T1000 (cell line): Measurements from ENCODE around the gene XPO6.

Source experiments
- DNase-seq: peaks from one replicate; lab custom pipeline; 2025; ENCODE audit warnings: mixed read lengths; lab: John Stamatoyannopoulos, UW

XPO6 gene

GRCh38 chr16:28182801-28183200, 29.0 kb downstream of the XPO6 start:
- DNase-seq = no peak

GRCh38 chr16:28182183-28182582, 29.6 kb downstream of the XPO6 start:
- no peak for DNase-seq

GRCh38 chr16:28181515-28181914, 30.2 kb downstream of the XPO6 start:
- DNase-seq = peak; percentile 37

GRCh38 chr16:28180655-28181460, 30.9 kb downstream of the XPO6 start:
- DNase-seq = no peak

GRCh38 chr16:28179354-28179753, 32.4 kb downstream of the XPO6 start:
- no peak for DNase-seq

GRCh38 chr16:28175715-28176114, 36.0 kb downstream of the XPO6 start:
- no peak for DNase-seq

GRCh38 chr16:28172336-28172735, 39.4 kb downstream of the XPO6 start:
- no peak for DNase-seq

GRCh38 chr16:28171816-28172215, 39.9 kb downstream of the XPO6 start:
- DNase-seq = no peak

- DNase-seq = no peak
Observed at GRCh38 chr16:28168991-28169554, 42.7 kb downstream of the XPO6 start.

- no peak for DNase-seq
Observed at GRCh38 chr16:28167730-28168129, 44.0 kb downstream of the XPO6 start.

GRCh38 chr16:28167221-28167620, 44.5 kb downstream of the XPO6 start:
- no peak for DNase-seq

- DNase-seq = no peak
Observed at GRCh38 chr16:28166394-28167208, 45.2 kb downstream of the XPO6 start.

GRCh38 chr16:28165598-28165997, 46.2 kb downstream of the XPO6 start:
- DNase-seq = no peak

- DNase-seq = no peak
Observed at GRCh38 chr16:28164140-28164539, 47.6 kb downstream of the XPO6 start.

- DNase-seq = no peak
Observed at GRCh38 chr16:28163699-28164098, 48.1 kb downstream of the XPO6 start.

GRCh38 chr16:28162326-28162877, 49.4 kb downstream of the XPO6 start:
- no peak for DNase-seq

GRCh38 chr16:28161626-28162025, 50.1 kb downstream of the XPO6 start:
- DNase-seq = no peak

- no peak for DNase-seq
Observed at GRCh38 chr16:28158136-28158535, 53.6 kb downstream of the XPO6 start.

- DNase-seq = no peak
Observed at GRCh38 chr16:28156056-28156680, 55.6 kb downstream of the XPO6 start.

- no peak for DNase-seq
Observed at GRCh38 chr16:28155293-28155692, 56.5 kb downstream of the XPO6 start.

- DNase-seq = no peak
Observed at GRCh38 chr16:28151180-28151579, 60.6 kb downstream of the XPO6 start.
